Measurements from ENCODE around the gene CFAP90. TPM values are rescaled to one million over a fixed set of nuclear protein-coding genes. Genes with fewer than 3 reads are reported as not detected.

CFAP90 gene
- total and polyA plus RNA-seq, 8 donors: 0.61 to 7.4 (median 1.2) TPM

GRCh38 chr5:7787770-7788169, 63.2 kb downstream of the CFAP90 start:
- Histone ChIP-seq H3K4me3 (no peak overlapping the region), H3K9me3 (no peaks in the 10 kb centered on the region), H3K27ac (no peak overlapping the region), H3K27me3 (no peaks in the 10 kb centered on the region), H3K36me3 (no peaks in the 10 kb centered on the region), H3K4me1 (no peaks in the 10 kb centered on the region)
- intact Hi-C loops (cut with DNase I): no loop called here
- no peak for TF ChIP-seq CTCF (IDR thresholded peaks at IDR 0.05)
- FAIRE-seq: no peak
- WGBS, 2 donors: 85 to 92% methylated on average over 3 of the region's 3 CpGs
- ATAC-seq: no peak
- no peak for DNase-seq

- Histone ChIP-seq H3K4me1 (no peaks in the 10 kb centered on the region), H3K9me3 (no peaks in the 10 kb centered on the region), H3K4me3 (no peak overlapping the region), H3K27ac (no peak overlapping the region), H3K36me3 (no peaks in the 10 kb centered on the region), H3K27me3 (no peaks in the 10 kb centered on the region)
- WGBS, 2 donors: 65 to 75% methylated on average over 4 of the region's 4 CpGs
- no peak for DNase-seq
- FAIRE-seq: no peak
- no peak for ATAC-seq
- TF ChIP-seq CTCF (IDR thresholded peaks at IDR 0.05): no peak
- intact Hi-C loops (cut with DNase I): no loop called here
These were observed 66.1 kb downstream of the CFAP90 start for GRCh38 chr5:7784683-7785380.

GRCh38 chr5:7781899-7782298, 69.0 kb downstream of the CFAP90 start:
- no peak overlapping the region for H3K27ac ChIP-seq
- no peaks in the 10 kb centered on the region for H3K36me3 ChIP-seq
- H3K9me3 ChIP-seq: no peaks in the 10 kb centered on the region
- no peak overlapping the region for H3K4me3 ChIP-seq
- no peaks in the 10 kb centered on the region for H3K4me1 ChIP-seq
- ATAC-seq: no peak
- no peaks in the 10 kb centered on the region for H3K27me3 ChIP-seq
- no peak for DNase-seq
- no peak for FAIRE-seq
- WGBS, 2 donors: 27 to 34% methylated on average over 3 of the region's 3 CpGs
- intact Hi-C loops (cut with DNase I): no loop called here
- TF ChIP-seq CTCF (IDR thresholded peaks at IDR 0.05): no peak

Other genes starting within 250 kb of the CFAP90 start
- 1 to 10 TPM; 1.8 to 6.6 (median 2.6) TPM for gene FASTKD3, start 17.9 kb upstream of the CFAP90 start, total RNA-seq
- gene FASTKD3, start 17.9 kb upstream of the CFAP90 start, polyA plus RNA-seq: 10 to 100 TPM in 1 of 2 donors, 1 to 10 TPM in 1; 8.4 to 10.3 TPM
- 10 to 100 TPM; 18.4 to 27.8 (median 20.2) TPM for gene MTRR, start 18.0 kb upstream of the CFAP90 start, total RNA-seq
- 10 to 100 TPM in 1 of 2 donors, 1 to 10 TPM in 1; 6.8 to 15.1 TPM for gene MTRR, start 18.0 kb upstream of the CFAP90 start, polyA plus RNA-seq

Data from pancreas (tissue), 10 donors.